Activated CD4-positive, alpha-beta T cell treated with anti-CD3 and anti-CD28 coated beads for 36 hours (primary cell): ENCODE measurements around the gene THEM4. TPM values are rescaled to one million over a fixed set of nuclear protein-coding genes. Genes with fewer than 3 reads are reported as not detected.
A peak's percentile ranks its signal among the peaks of the same experiment; 100 is the strongest.

Experiments
- ATAC-seq: fragments of 200-7000 bp; cut with Tn5 transposase; one replicate; pipeline ENCODE4 v1.10.0; 2021; ENCODE audit warnings: mild to moderate bottlenecking, moderate library complexity
- CTCF ChIA-PET: fragments of 350-600 bp; sonication (Branson Sonifier 250); formaldehyde crosslinking; loops from one replicate; lab custom pipeline; 2021; ENCODE audit warnings: antibody characterized with exemption; lab: Charles Lee
- POLR2A ChIA-PET: fragments of 350-600 bp; sonication (Branson Sonifier 250); formaldehyde crosslinking; loops from one replicate; lab custom pipeline; 2021; ENCODE audit warnings: antibody characterized with exemption, inconsistent platforms; lab: Charles Lee
- DNase-seq: peaks from one replicate; pipeline ENCODE4 v3.0.0-alpha.2; 2020
- H3K27ac Mint-ChIP-seq: one replicate; pipeline ENCODE4 v1.8.0; 2021; ENCODE audit warnings: mixed read lengths
- H3K27me3 Mint-ChIP-seq: one replicate; pipeline ENCODE4 v1.8.0; 2021; ENCODE audit warnings: mixed read lengths
- H3K36me3 Mint-ChIP-seq: one replicate; pipeline ENCODE4 v1.8.0; 2021; ENCODE audit warnings: low read depth, mixed read lengths
- H3K4me1 Mint-ChIP-seq: one replicate; pipeline ENCODE4 v1.8.0; 2021; ENCODE audit warnings: mixed read lengths
- H3K4me3 Mint-ChIP-seq: one replicate; pipeline ENCODE4 v1.8.0; 2021; ENCODE audit warnings: mild to moderate bottlenecking, moderate library complexity, mixed read lengths
- H3K9me3 Mint-ChIP-seq: one replicate; pipeline ENCODE4 v1.8.0; 2021; ENCODE audit warnings: low read depth, mixed read lengths
- intact Hi-C, 2 experiments: fragments of 100-400 bp; cut with DNase I in 1 of 2; cut with micrococcal nuclease in 1 of 2; formaldehyde crosslinking; loops; one replicate each; pipeline versions ENCODE4 v1.14.2 to v1.15.1; 2022 to 2024; cut with DNase I, micrococcal nuclease
- total RNA-seq, 2 experiments: library from RNA; stranded (reverse); gene quantifications; one replicate each; pipeline ENCODE4 v1.2.3, GENCODE V29; 2021

The THEM4 gene
- total RNA-seq, 2 experiments from 2014 or later = 23.9 to 26.0 TPM

- intact Hi-C loops = loop anchor here (1.0 to 10.0 kb wide), 8 partner anchors 33 to 253 kb away; no protein-coding TSS in a partner anchor
- no peaks in the 10 kb centered on the region for H3K27me3 Mint-ChIP-seq
- ATAC-seq (peak; percentile 90), DNase-seq (peak; percentile 63)
- POLR2A ChIA-PET = no interaction called here
- CTCF ChIA-PET = interaction anchor here (0.5 to 12.7 kb wide), 27 partner anchors 9 to 218 kb away, joined by 3 to 266 read pairs (median 4); partner anchors contain the start of genes S100A11 and THEM4
- H3K36me3 Mint-ChIP-seq = no peaks in the 10 kb centered on the region
- H3K4me1 Mint-ChIP-seq = peaks cover 2% of the 10 kb centered on the region
- H3K9me3 Mint-ChIP-seq = no peaks in the 10 kb centered on the region
- no peak overlapping the region for H3K27ac Mint-ChIP-seq
- no peak overlapping the region for H3K4me3 Mint-ChIP-seq
Measured at GRCh38 chr1:151934048-151934493, 24.8 kb upstream of the THEM4 start.

- Mint-ChIP-seq H3K9me3 (no peaks in the 10 kb centered on the region), H3K4me1 (peaks cover 19% of the 10 kb centered on the region), H3K27ac (peak overlapping the region; percentile 67), H3K27me3 (no peaks in the 10 kb centered on the region), H3K36me3 (no peaks in the 10 kb centered on the region), H3K4me3 (no peak overlapping the region)
- POLR2A ChIA-PET = no interaction called here
- CTCF ChIA-PET = interaction anchor here (0.9 to 2.5 kb wide), 4 partner anchors 9 to 77 kb away, joined by 3 to 12 read pairs (median 4); no protein-coding TSS in a partner anchor
- DNase-seq = no peak
- intact Hi-C loops = no loop called here
- peak; percentile 80 for ATAC-seq
Measured at GRCh38 chr1:151924691-151925587, 15.6 kb upstream of the THEM4 start.

GRCh38 chr1:151923422-151923821, 14.1 kb upstream of the THEM4 start:
- no peaks in the 10 kb centered on the region for H3K27me3 Mint-ChIP-seq
- ATAC-seq (no peak), DNase-seq (no peak)
- no peak overlapping the region for H3K27ac Mint-ChIP-seq
- ChIA-PET CTCF (interaction anchor here (0.6 to 2.2 kb wide), 6 partner anchors 8 to 78 kb away, joined by 3 to 7 read pairs (median 4); no protein-coding TSS in a partner anchor), POLR2A (no interaction called here)
- peaks cover 20% of the 10 kb centered on the region for H3K4me1 Mint-ChIP-seq
- H3K36me3 Mint-ChIP-seq = no peaks in the 10 kb centered on the region
- no peak overlapping the region for H3K4me3 Mint-ChIP-seq
- intact Hi-C loops = no loop called here
- no peaks in the 10 kb centered on the region for H3K9me3 Mint-ChIP-seq

- ATAC-seq (peak; percentile 16), DNase-seq (no peak)
- H3K9me3 Mint-ChIP-seq = no peaks in the 10 kb centered on the region
- peaks cover 15% of the 10 kb centered on the region for H3K4me1 Mint-ChIP-seq
- no peaks in the 10 kb centered on the region for H3K27me3 Mint-ChIP-seq
- H3K4me3 Mint-ChIP-seq = no peak overlapping the region
- intact Hi-C loops = loop anchor here in 1 of 2 experiments (1.0 kb wide), 1 partner anchor 11 kb away; the partner anchor contains the start of gene THEM4
- H3K36me3 Mint-ChIP-seq = no peaks in the 10 kb centered on the region
- POLR2A ChIA-PET = no interaction called here
- CTCF ChIA-PET = interaction anchor here (0.6 to 2.2 kb wide), 7 partner anchors 10 to 537 kb away, joined by 3 to 21 read pairs (median 5); no protein-coding TSS in a partner anchor
- H3K27ac Mint-ChIP-seq = peak overlapping the region; percentile 45
Measured at GRCh38 chr1:151920149-151920548, 10.8 kb upstream of the THEM4 start.

GRCh38 chr1:151918819-151919610, 9.7 kb upstream of the THEM4 start:
- intact Hi-C loops = no loop called here
- POLR2A ChIA-PET = no interaction called here
- DNase-seq = no peak
- ATAC-seq = no peak
- CTCF ChIA-PET = interaction anchor here (0.7 to 1.9 kb wide), 4 partner anchors 8 to 83 kb away, joined by 5 to 7 read pairs (median 5); no protein-coding TSS in a partner anchor
- no peak overlapping the region for H3K27ac Mint-ChIP-seq
- H3K4me3 Mint-ChIP-seq = no peak overlapping the region
- H3K9me3 Mint-ChIP-seq = no peaks in the 10 kb centered on the region
- H3K36me3 Mint-ChIP-seq = no peaks in the 10 kb centered on the region
- H3K4me1 Mint-ChIP-seq = peaks cover 9% of the 10 kb centered on the region
- no peaks in the 10 kb centered on the region for H3K27me3 Mint-ChIP-seq

- H3K4me1 Mint-ChIP-seq = peaks cover 9% of the 10 kb centered on the region
- H3K4me3 Mint-ChIP-seq = no peak overlapping the region
- intact Hi-C loops = no loop called here
- H3K9me3 Mint-ChIP-seq = no peaks in the 10 kb centered on the region
- ChIA-PET POLR2A (no interaction called here), CTCF (interaction anchor here (1.8 kb wide), 1 partner anchor 15 kb away, joined by 7 read pairs; no protein-coding TSS in a partner anchor)
- H3K36me3 Mint-ChIP-seq = no peaks in the 10 kb centered on the region
- H3K27me3 Mint-ChIP-seq = no peaks in the 10 kb centered on the region
- DNase-seq (no peak), ATAC-seq (no peak)
- H3K27ac Mint-ChIP-seq = no peak overlapping the region
Measured at GRCh38 chr1:151918156-151918555, 8.8 kb upstream of the THEM4 start.

- H3K27me3 Mint-ChIP-seq = no peaks in the 10 kb centered on the region
- no peak overlapping the region for H3K4me3 Mint-ChIP-seq
- intact Hi-C loops = no loop called here
- H3K36me3 Mint-ChIP-seq = no peaks in the 10 kb centered on the region
- H3K9me3 Mint-ChIP-seq = no peaks in the 10 kb centered on the region
- H3K4me1 Mint-ChIP-seq = peaks cover 9% of the 10 kb centered on the region
- ATAC-seq = no peak
- DNase-seq = no peak
- ChIA-PET POLR2A (no interaction called here), CTCF (interaction anchor here (0.7 to 1.8 kb wide), 2 partner anchors 17 to 19 kb away, joined by 3 to 7 read pairs; no protein-coding TSS in a partner anchor)
- H3K27ac Mint-ChIP-seq = no peak overlapping the region
Measured at GRCh38 chr1:151916726-151917370, 7.5 kb upstream of the THEM4 start.

GRCh38 chr1:151915061-151915686, 5.9 kb upstream of the THEM4 start:
- no peaks in the 10 kb centered on the region for H3K9me3 Mint-ChIP-seq
- no peaks in the 10 kb centered on the region for H3K36me3 Mint-ChIP-seq
- CTCF ChIA-PET = interaction anchor here (0.7 to 2.2 kb wide), 7 partner anchors 16 to 79 kb away, joined by 3 to 8 read pairs (median 3); no protein-coding TSS in a partner anchor
- no peak overlapping the region for H3K27ac Mint-ChIP-seq
- intact Hi-C loops = no loop called here
- DNase-seq (no peak), ATAC-seq (no peak)
- no peaks in the 10 kb centered on the region for H3K27me3 Mint-ChIP-seq
- H3K4me1 Mint-ChIP-seq = peaks cover 3% of the 10 kb centered on the region
- H3K4me3 Mint-ChIP-seq = no peak overlapping the region
- POLR2A ChIA-PET = no interaction called here

GRCh38 chr1:151914076-151914475, 4.8 kb upstream of the THEM4 start:
- H3K4me3 Mint-ChIP-seq = no peak overlapping the region
- no peaks in the 10 kb centered on the region for H3K36me3 Mint-ChIP-seq
- ChIA-PET CTCF (interaction anchor here (0.7 to 2.2 kb wide), 3 partner anchors 20 to 128 kb away, joined by 3 to 8 read pairs (median 5); no protein-coding TSS in a partner anchor), POLR2A (no interaction called here)
- no peak for ATAC-seq
- no peaks in the 10 kb centered on the region for H3K27me3 Mint-ChIP-seq
- intact Hi-C loops = no loop called here
- no peak for DNase-seq
- no peaks in the 10 kb centered on the region for H3K9me3 Mint-ChIP-seq
- no peak overlapping the region for H3K27ac Mint-ChIP-seq
- peaks cover 6% of the 10 kb centered on the region for H3K4me1 Mint-ChIP-seq

GRCh38 chr1:151912973-151913372, 3.7 kb upstream of the THEM4 start:
- no peak for DNase-seq
- ATAC-seq = no peak
- ChIA-PET CTCF (interaction anchor here (1.1 kb wide), 1 partner anchor 21 kb away, joined by 5 read pairs; no protein-coding TSS in a partner anchor), POLR2A (interaction anchor here (0.6 kb wide), 1 partner anchor 464 kb away, joined by 3 read pairs; no protein-coding TSS in a partner anchor)
- Mint-ChIP-seq H3K4me3 (no peak overlapping the region), H3K9me3 (no peaks in the 10 kb centered on the region), H3K36me3 (peaks cover 7% of the 10 kb centered on the region), H3K4me1 (peaks cover 13% of the 10 kb centered on the region), H3K27ac (no peak overlapping the region), H3K27me3 (no peaks in the 10 kb centered on the region)
- intact Hi-C loops = no loop called here
